ENCODE results near the gene AGPS. TPM values are rescaled to one million over a fixed set of nuclear protein-coding genes. Genes with fewer than 3 reads are reported as not detected.

Gene AGPS
- total RNA-seq, 4 donors from 2014 or later: 32.4 to 56.8 (median 38.5) TPM

- no peak for TF ChIP-seq CTCF (IDR thresholded peaks at IDR 0.05; ENCODE audit: low read depth)
Measured at GRCh38 chr2:177547122-177547521, 154.5 kb downstream of the AGPS start.

- TF ChIP-seq CTCF (IDR thresholded peaks at IDR 0.05; ENCODE audit: low read depth): no peak
Measured at GRCh38 chr2:177547772-177548171, 155.2 kb downstream of the AGPS start.

GRCh38 chr2:177548636-177549035, 156.1 kb downstream of the AGPS start:
- no peak for TF ChIP-seq CTCF (IDR thresholded peaks at IDR 0.05; ENCODE audit: low read depth)

- TF ChIP-seq CTCF (IDR thresholded peaks at IDR 0.05; ENCODE audit: low read depth): no peak
Measured at GRCh38 chr2:177549171-177549570, 156.6 kb downstream of the AGPS start.

GRCh38 chr2:177550264-177551200, 158.0 kb downstream of the AGPS start:
- no peak for TF ChIP-seq CTCF (IDR thresholded peaks at IDR 0.05; ENCODE audit: low read depth)

- no peak for TF ChIP-seq CTCF (IDR thresholded peaks at IDR 0.05; ENCODE audit: low read depth)
Measured at GRCh38 chr2:177551989-177552421, 159.4 kb downstream of the AGPS start.

- TF ChIP-seq CTCF (IDR thresholded peaks at IDR 0.05; ENCODE audit: low read depth): no peak
Measured at GRCh38 chr2:177552422-177553175, 160.0 kb downstream of the AGPS start.

Data from subcutaneous adipose tissue (tissue), 4 donors.